A673 (cell line): ENCODE data around the gene NEK6.

ENCODE experiments used
- EZH2 ChIP-seq: fragments of 200-600 bp; sonication (generic); IDR thresholded peaks from 2 replicates; pipeline ENCODE4 v1.6.1; 2017; ENCODE audit warnings: borderline replicate concordance, low read depth, mild to moderate bottlenecking, mixed read lengths, antibody characterized with exemption, low read length; ENCODE audit not compliant: poor library complexity, severe bottlenecking
- TF ChIP-seq, protein P1 (sequence below): fragments of 300-800, 200-600 bp; sonication (generic); conservative IDR thresholded peaks from 2 replicates; pipeline ENCODE4 v1.5.1; 2017; ENCODE audit warnings: low read depth, mild to moderate bottlenecking, antibody characterized with exemption, low read length, moderate library complexity, mixed read lengths

DNA sequence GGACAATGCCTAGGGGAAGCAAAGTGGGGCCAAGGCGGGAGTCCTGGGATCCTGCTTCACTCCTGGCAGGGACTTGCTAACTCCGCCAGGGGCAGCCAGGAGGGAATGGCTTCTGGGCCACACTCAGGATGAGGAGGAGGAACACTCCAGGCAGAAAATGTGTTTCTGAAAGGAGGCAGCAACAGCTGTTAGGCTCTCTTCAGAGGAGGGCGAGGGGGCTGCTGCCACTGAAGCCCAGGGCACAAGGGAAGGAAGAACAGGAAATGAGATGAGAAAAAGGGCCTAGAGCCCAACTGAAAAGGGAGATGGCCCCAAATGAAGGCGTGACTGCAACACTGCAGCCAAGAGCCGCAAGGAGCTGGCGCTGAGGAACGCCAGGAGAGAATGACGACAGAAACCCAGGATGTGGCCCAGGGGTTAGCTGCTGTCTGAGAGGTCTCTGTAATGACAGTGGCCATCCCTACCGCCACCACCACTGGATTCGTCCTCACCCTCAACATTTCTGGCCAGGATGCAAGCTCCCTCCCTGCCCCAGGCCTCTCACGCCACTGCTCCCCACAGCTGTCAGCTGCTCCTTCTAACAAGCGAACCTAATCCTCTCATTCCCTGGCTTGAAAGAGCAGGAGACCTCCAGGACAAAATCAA, 141.7 kb downstream of the NEK6 start:
- TF ChIP-seq, protein P1, sequence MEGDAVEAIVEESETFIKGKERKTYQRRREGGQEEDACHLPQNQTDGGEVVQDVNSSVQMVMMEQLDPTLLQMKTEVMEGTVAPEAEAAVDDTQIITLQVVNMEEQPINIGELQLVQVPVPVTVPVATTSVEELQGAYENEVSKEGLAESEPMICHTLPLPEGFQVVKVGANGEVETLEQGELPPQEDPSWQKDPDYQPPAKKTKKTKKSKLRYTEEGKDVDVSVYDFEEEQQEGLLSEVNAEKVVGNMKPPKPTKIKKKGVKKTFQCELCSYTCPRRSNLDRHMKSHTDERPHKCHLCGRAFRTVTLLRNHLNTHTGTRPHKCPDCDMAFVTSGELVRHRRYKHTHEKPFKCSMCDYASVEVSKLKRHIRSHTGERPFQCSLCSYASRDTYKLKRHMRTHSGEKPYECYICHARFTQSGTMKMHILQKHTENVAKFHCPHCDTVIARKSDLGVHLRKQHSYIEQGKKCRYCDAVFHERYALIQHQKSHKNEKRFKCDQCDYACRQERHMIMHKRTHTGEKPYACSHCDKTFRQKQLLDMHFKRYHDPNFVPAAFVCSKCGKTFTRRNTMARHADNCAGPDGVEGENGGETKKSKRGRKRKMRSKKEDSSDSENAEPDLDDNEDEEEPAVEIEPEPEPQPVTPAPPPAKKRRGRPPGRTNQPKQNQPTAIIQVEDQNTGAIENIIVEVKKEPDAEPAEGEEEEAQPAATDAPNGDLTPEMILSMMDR, result no peak
- TF ChIP-seq EZH2, result no peak
